Measurements from ENCODE around the gene ARL15. TPM values are rescaled to one million over a fixed set of nuclear protein-coding genes. Genes with fewer than 3 reads are reported as not detected.

ARL15 gene
- total RNA-seq, 1 experiment from 2014 or later, result 13.0 TPM

DNA sequence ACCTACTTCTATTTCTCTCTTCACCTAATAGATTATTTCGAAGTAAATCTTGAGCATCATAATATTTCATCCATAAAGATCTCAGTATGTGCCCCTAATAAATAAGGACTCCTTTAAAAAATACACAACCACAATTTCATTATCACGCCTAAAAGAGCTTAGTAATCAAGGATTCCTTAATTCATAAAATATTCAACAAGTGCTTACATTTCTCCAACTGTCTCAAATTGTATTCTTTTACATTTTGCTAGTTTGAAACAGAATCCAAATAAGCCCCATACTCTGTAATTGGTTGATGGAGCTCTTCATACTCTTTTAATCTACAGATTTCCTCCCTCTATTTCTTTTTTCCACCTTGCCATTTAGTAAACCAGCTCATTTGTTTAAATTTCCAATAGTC is 432.4 kb downstream of the ARL15 start:
- no peaks in the 10 kb centered on the region for H3K79me2 ChIP-seq (ENCODE audit: insufficient read depth, low read length)
- H4K91ac ChIP-seq (ENCODE audit: insufficient read length, low read depth, low read length), result no peak overlapping the region
- H3K9ac ChIP-seq (ENCODE audit: extremely low read depth, insufficient read length, low read length), result no peak overlapping the region
- no peaks in the 10 kb centered on the region for H3K27me3 ChIP-seq (ENCODE audit: insufficient read depth, low read length)
- WGBS (ENCODE audit: extremely low coverage, insufficient read length, low lambda C conversion rate), result 100% methylated on average over 1 of the region's 2 CpGs
- no peak overlapping the region for H2BK5ac ChIP-seq (ENCODE audit: insufficient read length, low read length)
- no peak overlapping the region for H3K14ac ChIP-seq (ENCODE audit: insufficient read depth, low read length)
- no peak overlapping the region for H2AFZ ChIP-seq (ENCODE audit: low read length)
- Mint-ChIP-seq H3K4me1 (peaks cover 30 to 32% of the 10 kb centered on the region in 2 experiments), H3K36me3 (ENCODE audit: insufficient read depth in 1 of 3, low read depth in 3 of 3) (peaks cover 5 to 22% (median 12%) of the 10 kb centered on the region in 3 experiments), H3K27ac (no peak overlapping the region), H3K4me3 (no peak overlapping the region), H3K9me3 (peaks cover 14 to 18% of the 10 kb centered on the region in 2 experiments), H3K27me3 (ENCODE audit: low read depth) (no peaks in the 10 kb centered on the region)
- no peaks in the 10 kb centered on the region for H4K20me1 ChIP-seq (ENCODE audit: control insufficient read depth, insufficient read depth, insufficient read length)
- H4K8ac ChIP-seq (replicated peaks; ENCODE audit: insufficient read length, low read depth, low read length), result no peak overlapping the region
- H2AK5ac ChIP-seq (ENCODE audit: insufficient read length, low read length), result no peak overlapping the region
- no peak overlapping the region for H3K27ac ChIP-seq (ENCODE audit: insufficient read length, low read depth, low read length)
- no peak overlapping the region for H3K23ac ChIP-seq (ENCODE audit: insufficient read length, low read depth, low read length)
- no peak overlapping the region for H3T11ph ChIP-seq (ENCODE audit: low read length)
- no peak overlapping the region for H3K18ac ChIP-seq (ENCODE audit: insufficient read length, low read depth, low read length)
- H3K9me3 ChIP-seq (ENCODE audit: control insufficient read depth, low read depth, low read length), result peaks cover 7% of the 10 kb centered on the region
- no peak overlapping the region for H3K4ac ChIP-seq (ENCODE audit: low read depth, low read length)
- H3K79me1 ChIP-seq (ENCODE audit: insufficient read depth, low read depth, low read length, poor library complexity, severe bottlenecking), result no peaks in the 10 kb centered on the region
- no peak overlapping the region for H2BK120ac ChIP-seq (ENCODE audit: low read depth, low read length, poor library complexity, severe bottlenecking)
- TF ChIP-seq, protein P1, sequence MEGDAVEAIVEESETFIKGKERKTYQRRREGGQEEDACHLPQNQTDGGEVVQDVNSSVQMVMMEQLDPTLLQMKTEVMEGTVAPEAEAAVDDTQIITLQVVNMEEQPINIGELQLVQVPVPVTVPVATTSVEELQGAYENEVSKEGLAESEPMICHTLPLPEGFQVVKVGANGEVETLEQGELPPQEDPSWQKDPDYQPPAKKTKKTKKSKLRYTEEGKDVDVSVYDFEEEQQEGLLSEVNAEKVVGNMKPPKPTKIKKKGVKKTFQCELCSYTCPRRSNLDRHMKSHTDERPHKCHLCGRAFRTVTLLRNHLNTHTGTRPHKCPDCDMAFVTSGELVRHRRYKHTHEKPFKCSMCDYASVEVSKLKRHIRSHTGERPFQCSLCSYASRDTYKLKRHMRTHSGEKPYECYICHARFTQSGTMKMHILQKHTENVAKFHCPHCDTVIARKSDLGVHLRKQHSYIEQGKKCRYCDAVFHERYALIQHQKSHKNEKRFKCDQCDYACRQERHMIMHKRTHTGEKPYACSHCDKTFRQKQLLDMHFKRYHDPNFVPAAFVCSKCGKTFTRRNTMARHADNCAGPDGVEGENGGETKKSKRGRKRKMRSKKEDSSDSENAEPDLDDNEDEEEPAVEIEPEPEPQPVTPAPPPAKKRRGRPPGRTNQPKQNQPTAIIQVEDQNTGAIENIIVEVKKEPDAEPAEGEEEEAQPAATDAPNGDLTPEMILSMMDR (conservative IDR thresholded peaks at IDR 0.05), result no peak
- DNase-seq, result no peak
- H3K4me2 ChIP-seq (ENCODE audit: insufficient read depth, insufficient read length, low read length), result no peak overlapping the region
- no peak overlapping the region for H3K56ac ChIP-seq (ENCODE audit: insufficient read length, low read depth, low read length)
- H4K5ac ChIP-seq (ENCODE audit: insufficient read length, low read depth, low read length), result no peak overlapping the region
- H2BK20ac ChIP-seq (ENCODE audit: low read depth, low read length, poor library complexity, severe bottlenecking), result no peak overlapping the region
- peaks cover 8% of the 10 kb centered on the region; the same call in 1 of the 2 replicates for H3K4me1 ChIP-seq (ENCODE audit: insufficient read depth, low read length)
- H2BK15ac ChIP-seq (ENCODE audit: low read depth, low read length), result no peak overlapping the region
- no peaks in the 10 kb centered on the region for H3K23me2 ChIP-seq (ENCODE audit: insufficient read length, low read depth, low read length, poor library complexity, severe bottlenecking)
- no peak overlapping the region for H2BK12ac ChIP-seq (ENCODE audit: insufficient read length, low read depth, low read length)
